HCT116 (cell line): ENCODE data around the gene FGF14. TPM values are rescaled to one million over a fixed set of nuclear protein-coding genes. Genes with fewer than 3 reads are reported as not detected.

ENCODE experiments used
- ATAC-seq: fragments of 200-7000 bp; cut with Tn5 transposase; 2 replicates; pipeline ENCODE4 v1.9.1; 2020; ENCODE audit warnings: mild to moderate bottlenecking, moderate library complexity
- BruUV-seq: library from RNA; stranded (reverse); fragments of 400-500 nt; replicated peaks from 2 replicates; lab custom pipeline; 2021; lab: Mats Ljungman, UMichigan
- CTCF ChIA-PET: fragments of 300-600 bp; sonication (Branson Sonifier 250); formaldehyde crosslinking; loops from one replicate; lab custom pipeline; 2021; ENCODE audit warnings: antibody characterized with exemption; lab: Charles Lee
- POLR2A ChIA-PET: fragments of 300-600, 350-600 bp; sonication (Branson Sonifier 250); formaldehyde crosslinking; loops from one replicate; lab custom pipeline; 2021; ENCODE audit warnings: antibody characterized with exemption; lab: Charles Lee
- RAD21 ChIA-PET, 2 experiments: fragments of 300-600 bp; sonication (Branson Sonifier 250); formaldehyde crosslinking; loops; one replicate each; lab custom pipeline; 2023; ENCODE audit warnings: low total read pairs in 2 of 2; ENCODE audit not compliant: uncharacterized antibody in 2 of 2, unreplicated experiment in 2 of 2, low non-redundant PET in 1 of 2; lab: Charles Lee
- DNase-seq: peaks from one replicate; pipeline ENCODE4 v3.0.0-alpha.2; 2010; ENCODE audit warnings: low read depth, low spot score
- H2AFZ ChIP-seq: fragments of 200-600 bp; shearing (Covaris generic), sonication (generic); 2 replicates; pipeline ENCODE4 v1.6.1; 2017; ENCODE audit warnings: low read depth, mixed run types, mixed read lengths, antibody characterized with exemption, low read length; ENCODE audit not compliant: poor library complexity, severe bottlenecking
- H3K27ac ChIP-seq: 2 replicates; pipeline ENCODE4 v1.5.1; 2012; ENCODE audit warnings: low read depth, low read length
- H3K27me3 ChIP-seq: fragments of 200-600 bp; sonication (generic); 2 replicates; pipeline ENCODE4 v1.6.1; 2016; ENCODE audit warnings: mixed run types, low read length, mixed read lengths; ENCODE audit not compliant: insufficient read depth
- H3K36me3 ChIP-seq, 2 experiments: fragments of 200-500 bp in 1 of 2; fragments of 200-600 bp in 1 of 2; sonication (Bioruptor generic) in 1 of 2; sonication (generic) in 1 of 2; 2 replicates each; pipeline versions ENCODE4 v1.5.1 to v1.6.1; 2014 to 2016; ENCODE audit warnings: low read length in 2 of 2, inconsistent platforms in 1 of 2, mixed read lengths in 1 of 2, mixed run types in 1 of 2; ENCODE audit not compliant: insufficient read depth in 2 of 2, control insufficient read depth in 1 of 2
- H3K4me1 ChIP-seq, 2 experiments: fragments of 200-600 bp in 1 of 2; sonication (generic) in 1 of 2; 2 replicates each; pipeline versions ENCODE4 v1.5.1 to v1.6.1; 2012 to 2017; ENCODE audit warnings: low read length in 2 of 2, inconsistent platforms in 1 of 2, mild to moderate bottlenecking in 1 of 2, mixed read lengths in 1 of 2, mixed run types in 1 of 2, moderate library complexity in 1 of 2; ENCODE audit not compliant: insufficient read depth in 2 of 2, control insufficient read depth in 1 of 2
- H3K4me2 ChIP-seq: fragments of 200-600 bp; sonication (generic); 2 replicates; pipeline ENCODE4 v1.6.1; 2017; ENCODE audit warnings: mixed run types, low read length, mixed read lengths
- H3K4me3 ChIP-seq, 2 experiments: fragments of 200-600 bp in 1 of 2; sonication (generic) in 1 of 2; replicated peaks in 1 of 2; 2 replicates each; pipeline ENCODE4 v1.5.1; 2011 to 2016; ENCODE audit warnings: low read length in 2 of 2, control low read depth in 1 of 2, low read depth in 1 of 2, mild to moderate bottlenecking in 1 of 2, mixed read lengths in 1 of 2, mixed run types in 1 of 2
- H3K79me2 ChIP-seq: fragments of 200-600 bp; sonication (generic); 2 replicates; pipeline ENCODE4 v1.6.1; 2017; ENCODE audit warnings: mild to moderate bottlenecking, mixed run types, low read length, moderate library complexity, mixed read lengths; ENCODE audit not compliant: insufficient read depth
- H3K9ac ChIP-seq: fragments of 200-600 bp; sonication (generic); 2 replicates; pipeline ENCODE4 v1.6.1; 2016; ENCODE audit warnings: low read length, mixed read lengths
- H3K9me2 ChIP-seq: fragments of 200-600 bp; sonication (generic), shearing (Covaris generic); 2 replicates; pipeline ENCODE4 v1.6.1; 2017; ENCODE audit warnings: mixed run types, mild to moderate bottlenecking, moderate library complexity; ENCODE audit not compliant: insufficient read depth
- H3K9me3 ChIP-seq, 2 experiments: fragments of 200-500 bp in 1 of 2; fragments of 200-600 bp in 1 of 2; sonication (Bioruptor generic) in 1 of 2; sonication (generic) in 1 of 2; 2 replicates each; pipeline ENCODE4 v1.6.1; 2014 to 2017; ENCODE audit warnings: low read length in 2 of 2, mixed read lengths in 2 of 2, inconsistent platforms in 1 of 2, low read depth in 1 of 2, mild to moderate bottlenecking in 1 of 2, mixed run types in 1 of 2, moderate library complexity in 1 of 2; ENCODE audit not compliant: control insufficient read depth in 1 of 2, insufficient read depth in 1 of 2
- H4K20me1 ChIP-seq: fragments of 200-600 bp; sonication (generic), shearing (Covaris generic); 2 replicates; pipeline ENCODE4 v1.6.1; 2017; ENCODE audit warnings: mixed run types, mild to moderate bottlenecking, moderate library complexity; ENCODE audit not compliant: insufficient read depth
- CEBPB ChIP-seq: IDR thresholded peaks from 2 replicates; pipeline ENCODE4 v1.6.1; 2012; ENCODE audit warnings: low read depth
- CTCF ChIP-seq, 3 experiments: fragments of 200-600 bp in 1 of 3; sonication (generic) in 1 of 3; IDR thresholded peaks in 2 of 3; conservative IDR thresholded peaks in 1 of 3; 2 replicates each; pipeline ENCODE4 v1.5.1; 2012 to 2017; ENCODE audit warnings: low read depth in 2 of 3, low read length in 2 of 3, antibody characterized with exemption in 1 of 3, borderline replicate concordance in 1 of 3, control low read depth in 1 of 3, mild to moderate bottlenecking in 1 of 3, mixed read lengths in 1 of 3, mixed run types in 1 of 3, moderate library complexity in 1 of 3; ENCODE audit not compliant: insufficient read depth in 1 of 3
- EGR1 ChIP-seq: IDR thresholded peaks from 2 replicates; pipeline ENCODE4 v1.6.1; 2012; ENCODE audit warnings: low read depth
- EZH2 ChIP-seq: fragments of 200-600 bp; sonication (generic); IDR thresholded peaks from 2 replicates; pipeline ENCODE4 v1.6.1; 2017; ENCODE audit warnings: antibody characterized with exemption, mixed run types
- FOSL1 ChIP-seq: IDR thresholded peaks from 2 replicates; pipeline ENCODE4 v1.6.1; 2012; ENCODE audit warnings: low read depth
- MAX ChIP-seq: IDR thresholded peaks from 2 replicates; pipeline ENCODE4 v1.6.1; 2012
- POLR2AphosphoS5 ChIP-seq: IDR thresholded peaks from 2 replicates; pipeline ENCODE4 v1.6.1; 2011; ENCODE audit warnings: mild to moderate bottlenecking, low read depth, low read length, moderate library complexity
- REST ChIP-seq: IDR thresholded peaks from 2 replicates; pipeline ENCODE4 v1.6.1; 2012; ENCODE audit warnings: low read depth
- ZBTB33 ChIP-seq: IDR thresholded peaks from 2 replicates; pipeline ENCODE4 v1.6.1; 2011; ENCODE audit warnings: mild to moderate bottlenecking, low read length, moderate library complexity; ENCODE audit not compliant: insufficient replicate concordance; ENCODE audit errors: extremely low read depth
- intact Hi-C: fragments of 100-400 bp; cut with micrococcal nuclease; formaldehyde crosslinking; loops from 2 replicates; pipeline ENCODE4 v1.10.0; 2022
- total RNA-seq: library from RNA; stranded (reverse); gene quantifications from one replicate; pipeline ENCODE4 v1.2.1, GENCODE V29; 2021; ENCODE audit not compliant: unreplicated experiment

Gene FGF14
- total RNA-seq, 1 experiment from 2014 or later, result not detected

- DNase-seq, result no peak
- BruUV-seq, result no TSS peak
- ATAC-seq, result no peak
- Histone ChIP-seq H3K4me3 (no peak overlapping the region), H3K9me3 (peaks cover 0 to 22% of the 10 kb centered on the region in 2 experiments; a peak in 2 of 4 replicates), H3K79me2 (no peaks in the 10 kb centered on the region), H2AFZ (no peak overlapping the region), H4K20me1 (no peaks in the 10 kb centered on the region), H3K4me1 (no peaks in the 10 kb centered on the region), H3K36me3 (no peaks in the 10 kb centered on the region), H3K27ac (no peak overlapping the region), H3K27me3 (no peaks in the 10 kb centered on the region), H3K9me2 (no peaks in the 10 kb centered on the region), H3K4me2 (no peak overlapping the region), H3K9ac (no peak overlapping the region)
- POLR2A ChIA-PET, result no interaction called here
- TF ChIP-seq REST (peak; percentile 25), EZH2 (no peak)
- RAD21 ChIA-PET, result no interaction called here
- intact Hi-C loops, result no loop called here
- CTCF ChIA-PET, result no interaction called here
Observed at GRCh38 chr13:101919541-101920181, 482.2 kb downstream of the FGF14 start.

- Histone ChIP-seq H3K79me2 (no peaks in the 10 kb centered on the region), H3K4me3 (no peak overlapping the region), H4K20me1 (no peaks in the 10 kb centered on the region), H3K9me2 (no peaks in the 10 kb centered on the region), H3K4me2 (no peak overlapping the region), H3K36me3 (no peaks in the 10 kb centered on the region), H3K9me3 (peaks cover 0 to 21% of the 10 kb centered on the region in 2 experiments; a peak in 2 of 4 replicates), H2AFZ (no peak overlapping the region), H3K27me3 (no peaks in the 10 kb centered on the region), H3K9ac (no peak overlapping the region), H3K4me1 (no peaks in the 10 kb centered on the region), H3K27ac (no peak overlapping the region)
- ChIA-PET CTCF (no interaction called here), POLR2A (no interaction called here), RAD21 (no interaction called here)
- DNase-seq (no peak), ATAC-seq (no peak)
- intact Hi-C loops, result no loop called here
- BruUV-seq, result no TSS peak
- TF ChIP-seq EGR1 (no peak), POLR2AphosphoS5 (no peak), CTCF (IDR thresholded peaks at IDR 0.05 in 2 of 3, conservative IDR thresholded peaks at IDR 0.05 in 1 of 3; ENCODE audit: borderline replicate concordance in 1 of 3, insufficient read depth in 1 of 3, low read depth in 2 of 3, low read length in 2 of 3) (no peak), CEBPB (no peak), MAX (no peak), ZBTB33 (no peak), FOSL1 (no peak)
Observed at GRCh38 chr13:101917833-101918661, 483.8 kb downstream of the FGF14 start.
